GM12874 (cell line): ENCODE measurements around the gene LGALS8.

ENCODE experiments used
- CTCF ChIP-seq: IDR thresholded peaks from 2 replicates; pipeline ENCODE4 v1.5.1; 2011; ENCODE audit warnings: low read depth, mild to moderate bottlenecking, control low read depth, low read length, moderate library complexity; ENCODE audit not compliant: insufficient read depth

LGALS8 gene

GRCh38 chr1:236491469-236492136, 32.2 kb upstream of the LGALS8 start:
- TF ChIP-seq CTCF: no peak

GRCh38 chr1:236492378-236492777, 31.4 kb upstream of the LGALS8 start:
- TF ChIP-seq CTCF: no peak

GRCh38 chr1:236494082-236494481, 29.7 kb upstream of the LGALS8 start:
- no peak for TF ChIP-seq CTCF

GRCh38 chr1:236494586-236495466, 29.0 kb upstream of the LGALS8 start:
- TF ChIP-seq CTCF: no peak

GRCh38 chr1:236495467-236496112, 28.2 kb upstream of the LGALS8 start:
- no peak for TF ChIP-seq CTCF

GRCh38 chr1:236497908-236498307, 25.9 kb upstream of the LGALS8 start:
- no peak for TF ChIP-seq CTCF

GRCh38 chr1:236501093-236501492, 22.7 kb upstream of the LGALS8 start:
- TF ChIP-seq CTCF: no peak
